ENCODE data around the gene GLB1L3. TPM values are rescaled to one million over a fixed set of nuclear protein-coding genes. Genes with fewer than 3 reads are reported as not detected.

GLB1L3 gene
- total RNA-seq, 1 experiment from 2014 or later: not detected

GRCh38 chr11:134260983-134261382, 15.2 kb upstream of the GLB1L3 start:
- no peaks in the 10 kb centered on the region for H3K4me1 Mint-ChIP-seq (ENCODE audit: low read depth, unreplicated experiment)
- CTCF ChIA-PET: interaction anchor here (1.5 kb wide), 1 partner anchor 12 kb away, joined by 6 read pairs; no protein-coding TSS in a partner anchor
- BruUV-seq (replicated peaks): no TSS peak
- no peaks in the 10 kb centered on the region for H3K36me3 ChIP-seq (ENCODE audit: control insufficient read depth, insufficient read depth, low read length)
- no peak overlapping the region for H3K4me3 Mint-ChIP-seq (ENCODE audit: unreplicated experiment)
- POLR2A ChIA-PET: no interaction called here
- H3K9me3 ChIP-seq: no peaks in the 10 kb centered on the region
- no peaks in the 10 kb centered on the region for H3K27me3 ChIP-seq (replicated peaks; ENCODE audit: control insufficient read depth, insufficient read depth, low read length)
- no peaks in the 10 kb centered on the region for H3K4me1 ChIP-seq
- H3K27me3 Mint-ChIP-seq (ENCODE audit: insufficient read depth, unreplicated experiment): no peaks in the 10 kb centered on the region
- peak in 1 of 2 experiments; percentile 35 for DNase-seq
- no peak overlapping the region for H3K27ac Mint-ChIP-seq (ENCODE audit: unreplicated experiment)
- H3K9me3 Mint-ChIP-seq (ENCODE audit: unreplicated experiment): no peaks in the 10 kb centered on the region
- H3K4me3 ChIP-seq (ENCODE audit: low read depth, low read length): no peak overlapping the region
- no peaks in the 10 kb centered on the region for H3K36me3 Mint-ChIP-seq (ENCODE audit: insufficient read depth, unreplicated experiment)
- intact Hi-C loops (cut with micrococcal nuclease; ENCODE audit: unreplicated experiment): loop anchor here (10.0 kb wide), 1 partner anchor 604 kb away; no protein-coding TSS in a partner anchor
- TF ChIP-seq CTCF (IDR thresholded peaks at IDR 0.05; ENCODE audit: insufficient read depth in 1 of 2, low read depth in 1 of 2, low read length in 1 of 2, severe bottlenecking in 1 of 2, unreplicated experiment in 1 of 2): no peak

GRCh38 chr11:134261626-134262488, 14.3 kb upstream of the GLB1L3 start:
- H3K27me3 ChIP-seq (replicated peaks; ENCODE audit: control insufficient read depth, insufficient read depth, low read length): no peaks in the 10 kb centered on the region
- ChIA-PET CTCF (interaction anchor here (0.5 to 1.8 kb wide), 12 partner anchors 8 to 317 kb away, joined by 3 to 15 read pairs (median 4); partner anchors contain the start of genes ACAD8, GLB1L2, GLB1L3 and NCAPD3), POLR2A (interaction anchor here (0.9 to 1.2 kb wide), 2 partner anchors 8 to 37 kb away, joined by 3 to 6 read pairs; partner anchors contain the start of genes ACAD8, THYN1 and VPS26B)
- intact Hi-C loops (cut with micrococcal nuclease; ENCODE audit: unreplicated experiment): loop anchor here (2.0 to 10.0 kb wide), 2 partner anchors 119 to 603 kb away; no protein-coding TSS in a partner anchor
- H3K27me3 Mint-ChIP-seq (ENCODE audit: insufficient read depth, unreplicated experiment): no peaks in the 10 kb centered on the region
- no peaks in the 10 kb centered on the region for H3K9me3 Mint-ChIP-seq (ENCODE audit: unreplicated experiment)
- no peak overlapping the region for H3K27ac Mint-ChIP-seq (ENCODE audit: unreplicated experiment)
- no peak overlapping the region for H3K4me3 ChIP-seq (ENCODE audit: low read depth, low read length)
- H3K36me3 Mint-ChIP-seq (ENCODE audit: insufficient read depth, unreplicated experiment): no peaks in the 10 kb centered on the region
- H3K4me1 ChIP-seq: no peaks in the 10 kb centered on the region
- peak; percentile 26 to 72 for DNase-seq
- no peaks in the 10 kb centered on the region for H3K36me3 ChIP-seq (ENCODE audit: control insufficient read depth, insufficient read depth, low read length)
- no peaks in the 10 kb centered on the region for H3K9me3 ChIP-seq
- H3K4me3 Mint-ChIP-seq (ENCODE audit: unreplicated experiment): no peak overlapping the region
- no peaks in the 10 kb centered on the region for H3K4me1 Mint-ChIP-seq (ENCODE audit: low read depth, unreplicated experiment)
- BruUV-seq (replicated peaks): no TSS peak
- peak; percentile 79 to 95 for TF ChIP-seq CTCF (IDR thresholded peaks at IDR 0.05; ENCODE audit: insufficient read depth in 1 of 2, low read depth in 1 of 2, low read length in 1 of 2, severe bottlenecking in 1 of 2, unreplicated experiment in 1 of 2)

GRCh38 chr11:134264966-134265764, 11.0 kb upstream of the GLB1L3 start:
- Mint-ChIP-seq H3K4me3 (ENCODE audit: unreplicated experiment) (no peak overlapping the region), H3K36me3 (ENCODE audit: insufficient read depth, unreplicated experiment) (no peaks in the 10 kb centered on the region), H3K27me3 (ENCODE audit: insufficient read depth, unreplicated experiment) (no peaks in the 10 kb centered on the region), H3K4me1 (ENCODE audit: low read depth, unreplicated experiment) (no peaks in the 10 kb centered on the region), H3K9me3 (ENCODE audit: unreplicated experiment) (no peaks in the 10 kb centered on the region), H3K27ac (ENCODE audit: unreplicated experiment) (no peak overlapping the region)
- DNase-seq: peak in 1 of 2 experiments; percentile 19
- intact Hi-C loops (cut with micrococcal nuclease; ENCODE audit: unreplicated experiment): loop anchor here (10.0 kb wide), 1 partner anchor 600 kb away; no protein-coding TSS in a partner anchor
- H3K36me3 ChIP-seq (ENCODE audit: control insufficient read depth, insufficient read depth, low read length): no peaks in the 10 kb centered on the region
- H3K4me1 ChIP-seq: no peaks in the 10 kb centered on the region
- TSS peak; percentile 36 for BruUV-seq (replicated peaks)
- H3K4me3 ChIP-seq (ENCODE audit: low read depth, low read length): no peak overlapping the region
- POLR2A ChIA-PET: interaction anchor here (0.6 kb wide), 1 partner anchor 13 kb away, joined by 3 read pairs; no protein-coding TSS in a partner anchor
- no peaks in the 10 kb centered on the region for H3K9me3 ChIP-seq
- CTCF ChIA-PET: no interaction called here
- no peaks in the 10 kb centered on the region for H3K27me3 ChIP-seq (replicated peaks; ENCODE audit: control insufficient read depth, insufficient read depth, low read length)
- TF ChIP-seq CTCF (IDR thresholded peaks at IDR 0.05; ENCODE audit: insufficient read depth in 1 of 2, low read depth in 1 of 2, low read length in 1 of 2, severe bottlenecking in 1 of 2, unreplicated experiment in 1 of 2): no peak

Data from Caco-2 (cell line).